Measurements from ENCODE around the gene SPATA2.
A peak's percentile ranks its signal among the peaks of the same experiment; 100 is the strongest.

Gene SPATA2

GRCh38 chr20:49889935-49890333 lies 25.4 kb downstream of the SPATA2 start:
- Histone ChIP-seq H3K9ac (ENCODE audit: low read length) (no peak overlapping the region), H2AFZ (ENCODE audit: low read length) (no peak overlapping the region), H3K9me2 (ENCODE audit: low read depth, low read length) (no peaks in the 10 kb centered on the region), H3K4me2 (ENCODE audit: low read length) (no peak overlapping the region), H3K79me2 (ENCODE audit: insufficient read depth, low read length) (no peaks in the 10 kb centered on the region), H3K4me1 (ENCODE audit: insufficient read depth, low read length, severe bottlenecking) (peaks cover 48% of the 10 kb centered on the region), H3K36me3 (ENCODE audit: insufficient read depth, low read length) (peaks cover 45% of the 10 kb centered on the region; the same call in 1 of the 2 replicates), H3K27me3 (ENCODE audit: insufficient read depth, low read length) (no peaks in the 10 kb centered on the region), H3K4me3 (ENCODE audit: low read depth, low read length, poor library complexity, severe bottlenecking) (no peak overlapping the region), H3K27ac (ENCODE audit: low read depth, low read length, poor library complexity, severe bottlenecking) (no peak overlapping the region), H3F3A (ENCODE audit: insufficient read depth, low read length) (0 out of 2 replicates have a peak, but pooled peaks cover 3% of the 10 kb centered on the region), H3K9me3 (ENCODE audit: low read length) (no peaks in the 10 kb centered on the region), H4K20me1 (ENCODE audit: insufficient read depth, low read length) (no peaks in the 10 kb centered on the region)
- TF ChIP-seq EZH2 (IDR thresholded peaks at IDR 0.05; ENCODE audit: borderline replicate concordance, low read length), result no peak
- TF ChIP-seq CTCF (IDR thresholded peaks at IDR 0.05; ENCODE audit: low read length), result peak; percentile 75

DNA sequence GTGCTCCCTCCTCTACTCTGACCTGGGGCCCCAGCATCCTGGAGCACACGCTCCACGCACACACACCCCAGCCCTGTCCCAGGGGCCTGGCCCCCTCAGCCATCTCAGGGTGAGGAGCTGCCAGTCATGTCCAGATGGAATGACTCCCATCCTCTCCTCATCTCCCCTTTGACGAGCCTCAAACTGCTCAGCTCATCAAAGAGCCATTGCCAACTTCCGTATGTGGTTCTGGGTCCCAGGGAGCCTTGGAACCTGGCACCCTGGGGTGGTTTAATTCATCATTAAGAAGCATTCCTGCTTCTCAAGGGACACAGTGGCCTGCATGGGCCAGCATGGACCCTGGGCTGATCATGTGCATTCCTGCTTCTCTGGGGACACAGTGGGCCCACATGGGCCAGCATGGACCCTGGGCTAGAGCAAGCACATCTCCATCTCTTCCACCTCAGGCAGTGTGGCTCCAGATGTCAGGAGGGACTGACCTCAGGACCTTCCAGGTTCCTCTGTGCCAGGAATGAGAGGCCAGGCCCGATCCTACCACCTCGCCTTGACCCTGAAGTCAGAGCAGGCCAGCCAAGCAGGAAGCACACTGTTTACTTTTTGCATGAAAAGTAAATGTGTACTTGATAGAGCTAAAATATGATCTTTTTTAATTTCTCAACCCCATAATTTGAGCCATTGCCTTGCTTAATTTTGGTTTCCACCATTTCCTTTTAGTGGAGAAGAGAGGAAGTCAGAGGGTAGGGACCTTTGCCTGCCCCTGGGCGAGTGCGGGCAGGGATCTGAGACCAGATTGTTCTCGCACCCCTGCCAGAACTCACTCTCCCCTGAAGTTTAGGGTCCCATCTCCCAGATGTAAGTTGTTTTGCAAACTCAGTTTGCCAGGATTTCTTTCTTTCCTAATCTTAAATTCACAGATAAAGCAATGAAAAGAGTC lies 26.1 kb downstream of the SPATA2 start:
- Histone ChIP-seq H3K36me3 (ENCODE audit: insufficient read depth, low read length) (peaks cover 51% of the 10 kb centered on the region; the same call in 1 of the 2 replicates), H3K27me3 (ENCODE audit: insufficient read depth, low read length) (no peaks in the 10 kb centered on the region), H3K4me2 (ENCODE audit: low read length) (no peak overlapping the region), H3K9ac (ENCODE audit: low read length) (peak overlapping the region; percentile 18; the same call in 1 of the 2 replicates), H3K4me1 (ENCODE audit: insufficient read depth, low read length, severe bottlenecking) (peaks cover 54% of the 10 kb centered on the region), H4K20me1 (ENCODE audit: insufficient read depth, low read length) (no peaks in the 10 kb centered on the region), H3K79me2 (ENCODE audit: insufficient read depth, low read length) (no peaks in the 10 kb centered on the region), H3K4me3 (ENCODE audit: low read depth, low read length, poor library complexity, severe bottlenecking) (no peak overlapping the region), H3K27ac (ENCODE audit: low read depth, low read length, poor library complexity, severe bottlenecking) (peak overlapping the region; percentile 40), H3K9me2 (ENCODE audit: low read depth, low read length) (no peaks in the 10 kb centered on the region), H3K9me3 (ENCODE audit: low read length) (no peaks in the 10 kb centered on the region), H2AFZ (ENCODE audit: low read length) (no peak overlapping the region), H3F3A (ENCODE audit: insufficient read depth, low read length) (0 out of 2 replicates have a peak, but pooled peaks cover 5% of the 10 kb centered on the region)
- TF ChIP-seq CTCF (IDR thresholded peaks at IDR 0.05; ENCODE audit: low read length) (no peak), EZH2 (IDR thresholded peaks at IDR 0.05; ENCODE audit: borderline replicate concordance, low read length) (no peak)

GRCh38 chr20:49888212-49889000 lies 26.9 kb downstream of the SPATA2 start:
- H3K9me2 ChIP-seq (ENCODE audit: low read depth, low read length), result no peaks in the 10 kb centered on the region
- H3K27me3 ChIP-seq (ENCODE audit: insufficient read depth, low read length), result no peaks in the 10 kb centered on the region
- H3K79me2 ChIP-seq (ENCODE audit: insufficient read depth, low read length), result no peaks in the 10 kb centered on the region
- no peaks in the 10 kb centered on the region for H3K9me3 ChIP-seq (ENCODE audit: low read length)
- TF ChIP-seq CTCF (IDR thresholded peaks at IDR 0.05; ENCODE audit: low read length) (peak; percentile 91), EZH2 (IDR thresholded peaks at IDR 0.05; ENCODE audit: borderline replicate concordance, low read length) (no peak)
- peak overlapping the region; percentile 66 for H3K27ac ChIP-seq (ENCODE audit: low read depth, low read length, poor library complexity, severe bottlenecking)
- peak overlapping the region; percentile 18; the same call in 1 of the 2 replicates for H3K9ac ChIP-seq (ENCODE audit: low read length)
- no peak overlapping the region for H3K4me3 ChIP-seq (ENCODE audit: low read depth, low read length, poor library complexity, severe bottlenecking)
- H3K36me3 ChIP-seq (ENCODE audit: insufficient read depth, low read length), result peaks cover 60% of the 10 kb centered on the region; the same call in 1 of the 2 replicates
- H2AFZ ChIP-seq (ENCODE audit: low read length), result no peak overlapping the region
- peaks cover 53% of the 10 kb centered on the region for H3K4me1 ChIP-seq (ENCODE audit: insufficient read depth, low read length, severe bottlenecking)
- no peaks in the 10 kb centered on the region for H4K20me1 ChIP-seq (ENCODE audit: insufficient read depth, low read length)
- H3F3A ChIP-seq (ENCODE audit: insufficient read depth, low read length), result 0 out of 2 replicates have a peak, but pooled peaks cover 5% of the 10 kb centered on the region
- H3K4me2 ChIP-seq (ENCODE audit: low read length), result no peak overlapping the region

All from OCI-LY1 (cell line).